NCI-H128 (cell line): Measurements from ENCODE around the gene SLC25A31.

Experiments
- DNase-seq: peaks from one replicate; lab custom pipeline; 2025; ENCODE audit not compliant: unreplicated experiment; lab: John Stamatoyannopoulos, UW

SLC25A31 gene

DNA sequence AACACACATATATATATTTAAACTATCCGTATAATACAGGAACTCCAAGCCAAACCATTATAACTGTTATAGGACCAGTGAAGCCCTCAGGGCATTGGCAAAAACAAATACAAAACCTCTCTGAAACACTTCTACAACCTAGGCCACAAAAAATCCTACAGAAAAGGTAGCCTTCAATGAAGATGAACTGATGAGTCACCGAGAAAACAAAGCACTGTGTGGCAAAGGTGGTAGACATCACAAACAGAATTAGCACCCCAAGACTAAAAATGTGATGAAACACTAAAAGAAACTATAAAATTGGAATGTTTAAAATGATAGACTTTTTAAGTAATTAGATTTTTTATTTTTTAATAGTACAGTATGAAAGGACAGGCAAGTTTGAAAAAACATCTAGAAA lies 46.4 kb downstream of the SLC25A31 start:
- no peak for DNase-seq

GRCh38 chr4:127777487-127777886 lies 47.3 kb downstream of the SLC25A31 start:
- DNase-seq, result no peak

DNA sequence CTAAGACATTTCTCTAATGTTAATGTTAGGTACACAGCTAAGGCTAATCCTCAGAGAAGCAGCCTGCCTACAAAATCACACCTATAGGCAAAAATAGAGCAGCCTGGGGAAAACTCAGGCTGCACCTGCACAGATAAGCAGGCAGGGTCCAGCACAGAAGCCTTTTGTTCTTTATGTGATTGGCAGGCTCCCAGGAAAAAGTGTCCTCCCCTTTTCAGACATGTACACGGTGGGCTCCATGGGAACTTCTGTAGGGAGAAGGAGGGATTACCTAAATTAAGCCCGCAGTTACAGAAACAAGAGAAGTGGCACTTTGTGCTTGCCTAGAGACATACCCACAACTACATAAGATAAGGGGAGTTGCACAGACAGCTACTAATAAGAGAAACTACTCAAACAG lies 47.9 kb downstream of the SLC25A31 start:
- DNase-seq, result no peak

DNA sequence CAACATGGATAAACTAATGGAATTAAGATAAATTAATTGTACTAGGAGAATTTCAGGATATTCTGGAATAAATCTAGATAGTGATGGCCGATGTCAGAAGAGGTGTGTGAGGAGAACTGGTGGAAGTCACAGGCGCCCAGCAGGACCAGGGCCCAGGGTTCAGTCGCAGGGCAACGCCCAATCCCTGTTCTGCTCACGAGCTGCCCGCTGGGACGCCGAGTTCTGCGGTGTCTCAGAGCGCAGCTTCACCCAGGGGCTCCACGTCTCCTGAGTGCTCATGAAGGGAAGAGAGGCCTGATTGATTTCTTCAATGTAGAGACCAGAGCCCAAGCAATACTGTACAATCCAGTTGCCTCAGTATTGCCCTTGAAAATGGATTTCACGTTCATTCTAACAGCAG lies 50.4 kb downstream of the SLC25A31 start:
- no peak for DNase-seq

DNA sequence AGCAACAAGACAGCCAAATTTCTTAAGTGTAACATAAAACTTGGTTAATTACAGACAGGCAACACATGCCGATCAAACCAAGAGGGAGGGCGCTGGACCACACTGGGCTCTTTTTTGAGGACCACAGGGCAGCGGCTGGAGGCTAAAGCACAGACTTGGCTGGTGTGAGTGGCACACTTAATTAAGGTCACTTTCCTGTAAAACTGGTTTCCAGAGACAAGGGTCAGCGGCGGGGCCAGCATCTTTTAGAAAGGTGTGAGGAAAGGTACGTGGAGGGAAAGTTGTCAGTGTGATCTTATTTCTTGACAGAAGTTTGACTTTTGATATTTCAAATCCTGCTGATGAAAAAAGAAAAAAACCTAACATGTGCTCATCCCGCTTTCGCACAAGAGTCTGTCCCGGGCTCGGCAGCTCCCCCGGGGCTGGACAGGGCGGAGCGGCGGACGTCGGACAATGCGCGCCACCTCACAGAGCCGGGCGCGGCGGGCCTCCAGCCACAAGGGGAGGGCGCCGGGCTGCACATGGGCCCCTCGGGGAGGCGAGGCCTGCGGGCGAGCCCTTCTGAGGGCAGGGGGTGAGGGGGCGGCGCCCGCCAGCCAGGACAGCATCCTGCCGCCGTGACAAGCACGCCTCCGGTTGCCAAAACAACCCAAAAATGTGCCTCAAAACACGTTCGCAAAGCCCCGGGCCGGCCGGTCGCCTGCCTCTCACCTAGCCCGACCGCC lies 51.3 kb downstream of the SLC25A31 start:
- no peak for DNase-seq

- peak; percentile 13 for DNase-seq
These were observed 51.8 kb downstream of the SLC25A31 start for GRCh38 chr4:127782025-127782274.

GRCh38 chr4:127782275-127783025 lies 52.2 kb downstream of the SLC25A31 start, which contains the start of gene HSPA4L:
Gene HSPA4L, plus strand, starts transcription at chr4:127782322. Its CDS starts 229 bp downstream, at chr4:127782551.
- DNase-seq, result no peak

- DNase-seq, result no peak
These were observed 53.0 kb downstream of the SLC25A31 start for GRCh38 chr4:127783026-127783769.

DNA sequence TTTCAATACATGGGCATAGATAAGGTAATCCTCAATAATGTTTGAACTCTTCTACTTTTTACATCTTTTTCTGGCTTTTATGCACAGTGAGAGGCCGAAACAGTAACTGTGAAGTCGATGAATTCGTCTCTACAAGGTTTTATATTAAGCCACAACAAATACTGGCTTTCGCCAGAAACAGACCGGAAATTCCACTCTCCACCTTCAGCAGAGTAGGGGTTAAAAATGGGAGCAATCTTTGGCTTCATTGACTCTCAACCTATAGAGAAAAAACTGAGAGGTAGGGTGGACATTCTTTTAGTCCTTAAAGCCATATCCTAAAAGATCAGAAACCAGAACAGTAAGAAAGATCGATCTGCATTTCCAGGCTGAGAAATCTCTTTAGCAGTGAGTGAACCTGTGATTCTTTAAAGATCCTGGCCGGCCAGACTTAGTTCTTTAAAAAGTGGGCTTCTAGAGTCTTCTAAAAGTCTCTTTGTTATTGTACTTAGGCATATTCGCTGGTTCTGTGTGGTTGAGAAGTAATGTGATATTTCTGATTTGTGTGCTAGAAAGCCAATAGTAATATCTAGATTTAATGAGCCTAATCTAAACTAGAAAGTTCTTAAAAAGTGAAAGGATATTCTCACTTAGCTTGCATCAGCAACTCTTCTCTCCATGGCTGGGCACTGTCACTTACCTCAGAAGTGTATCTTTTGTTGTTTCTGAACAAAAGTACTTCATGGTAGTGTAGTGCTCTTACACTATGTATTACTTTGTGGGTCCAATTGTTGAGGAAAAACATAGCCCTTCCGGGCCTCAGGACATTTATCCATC lies 54.0 kb downstream of the SLC25A31 start:
- no peak for DNase-seq

DNA sequence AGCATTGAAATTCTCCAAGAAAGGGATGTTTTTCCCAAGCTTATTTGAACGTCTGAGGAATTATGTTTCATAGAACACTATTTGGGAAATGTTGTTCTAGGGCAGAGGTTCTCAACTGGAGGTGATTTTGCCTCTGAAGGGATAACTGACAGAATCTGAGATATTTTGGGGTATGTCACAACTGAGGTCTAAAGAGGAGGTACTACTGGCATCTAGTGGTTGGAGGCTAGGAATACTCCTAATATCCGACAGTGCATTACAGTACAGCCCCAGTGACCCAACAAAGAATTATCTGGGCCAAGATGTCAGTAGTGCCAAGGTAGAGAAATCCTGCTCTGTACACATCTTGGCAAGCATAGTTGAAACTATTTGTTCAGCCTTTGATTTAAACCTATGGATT lies 58.3 kb downstream of the SLC25A31 start:
- no peak for DNase-seq

DNA sequence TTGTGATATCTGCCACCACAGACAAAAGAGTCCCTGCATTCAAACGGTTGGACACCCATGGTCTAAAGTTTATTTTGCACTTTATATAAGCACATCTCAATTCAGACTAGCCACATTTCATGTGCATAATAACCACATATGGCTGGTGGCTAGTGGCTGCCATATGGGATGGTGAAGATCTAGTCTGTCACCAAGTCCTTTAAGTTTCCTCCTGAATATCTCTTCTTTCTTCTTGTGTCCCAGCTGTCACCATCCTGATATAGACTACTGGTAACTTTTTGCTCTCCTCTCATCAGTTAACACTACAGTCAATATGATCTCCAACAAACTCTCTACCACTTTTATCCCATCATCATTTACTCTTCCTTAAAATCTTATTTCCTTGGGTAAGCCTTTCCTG lies 61.2 kb downstream of the SLC25A31 start:
- no peak for DNase-seq

GRCh38 chr4:127793528-127793927 lies 63.3 kb downstream of the SLC25A31 start:
- no peak for DNase-seq

DNA sequence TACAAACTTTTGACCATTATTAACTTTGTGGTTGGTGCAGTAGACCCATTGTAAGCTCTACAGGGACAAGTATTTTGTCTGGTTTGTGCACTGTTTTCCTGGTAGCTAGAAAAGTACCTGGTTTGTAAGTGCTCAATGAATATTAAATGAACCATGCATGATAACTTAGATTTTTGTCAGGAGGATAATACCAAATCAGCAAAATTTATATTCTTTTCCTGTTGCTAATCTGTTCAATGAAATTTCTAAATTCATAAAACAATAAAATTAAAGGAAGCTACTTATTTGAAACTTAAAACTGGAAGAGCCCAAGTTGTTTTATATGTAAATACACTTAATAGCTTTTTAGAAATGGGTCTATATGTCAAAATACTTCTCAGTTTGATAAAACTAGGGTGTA lies 69.5 kb downstream of the SLC25A31 start:
- DNase-seq, result no peak

DNA sequence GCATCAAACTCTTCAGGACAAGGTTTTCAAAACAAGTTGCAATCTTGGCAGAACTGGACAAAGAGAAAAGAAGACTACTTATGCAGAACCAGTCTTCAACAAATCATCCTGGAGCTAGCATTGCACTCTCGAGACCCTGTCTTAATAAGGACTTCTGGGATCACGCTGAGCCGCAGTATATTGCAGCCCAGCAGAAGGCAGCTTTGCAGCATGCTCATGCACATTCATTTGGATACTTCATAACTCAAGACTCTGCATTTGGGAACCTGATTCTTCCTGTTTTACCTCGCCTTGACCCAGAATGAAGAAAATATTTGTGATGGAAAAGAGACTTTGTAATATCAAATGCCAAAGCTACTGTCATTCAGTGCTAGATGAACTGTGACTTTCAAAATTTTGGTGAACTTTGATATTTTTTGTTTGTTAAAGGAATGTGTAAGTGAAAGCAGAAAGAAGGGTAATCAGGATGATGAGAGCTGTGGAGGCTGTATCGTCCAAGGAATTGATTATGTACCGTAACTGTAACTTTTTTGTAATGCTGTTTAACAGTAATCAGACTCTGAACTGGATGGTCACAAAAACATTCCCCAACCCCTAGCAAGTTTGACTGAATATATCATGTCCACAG lies 79.1 kb downstream of the SLC25A31 start:
- DNase-seq, result no peak

GRCh38 chr4:127810551-127810950 lies 80.4 kb downstream of the SLC25A31 start:
- DNase-seq, result no peak

- DNase-seq, result no peak
These were observed 92.2 kb downstream of the SLC25A31 start for GRCh38 chr4:127822430-127822829.
